Ishikawa (cell line): Measurements from ENCODE around the gene PSMD13.

Experiments used
- CEBPB ChIP-seq: IDR thresholded peaks from 2 replicates; pipeline ENCODE4 v1.6.1; 2012
- CREB1 ChIP-seq: IDR thresholded peaks from 2 replicates; pipeline ENCODE4 v1.6.1; 2012; ENCODE audit warnings: low read depth
- EGR1 ChIP-seq: IDR thresholded peaks from 2 replicates; pipeline ENCODE4 v1.6.1; 2012
- EP300 ChIP-seq: IDR thresholded peaks from 2 replicates; pipeline ENCODE4 v1.6.1; 2012; ENCODE audit warnings: borderline replicate concordance
- FOXM1 ChIP-seq: IDR thresholded peaks from 2 replicates; pipeline ENCODE4 v1.6.1; 2012; ENCODE audit warnings: low read depth, borderline replicate concordance
- NFIC ChIP-seq: IDR thresholded peaks from 2 replicates; pipeline ENCODE4 v1.6.1; 2012
- RAD21 ChIP-seq: IDR thresholded peaks from 2 replicates; pipeline ENCODE4 v1.6.1; 2012; ENCODE audit warnings: low read depth
- TAF1 ChIP-seq: IDR thresholded peaks from 2 replicates; pipeline ENCODE4 v1.6.1; 2012; ENCODE audit warnings: low read depth, mild to moderate bottlenecking
- TCF12 ChIP-seq: IDR thresholded peaks from 2 replicates; pipeline ENCODE4 v1.6.1; 2012; ENCODE audit warnings: low read depth
- TEAD4 ChIP-seq: IDR thresholded peaks from 2 replicates; pipeline ENCODE4 v1.6.1; 2012
- YY1 ChIP-seq: IDR thresholded peaks from 2 replicates; pipeline ENCODE4 v1.6.1; 2012; ENCODE audit warnings: low read depth
- ZBTB7A ChIP-seq: IDR thresholded peaks from 2 replicates; pipeline ENCODE4 v1.6.1; 2012; ENCODE audit warnings: low read depth
- TF ChIP-seq, protein P1 (sequence below): IDR thresholded peaks from 2 replicates; pipeline ENCODE4 v1.6.1; 2012; ENCODE audit warnings: low read depth, mild to moderate bottlenecking
- TF ChIP-seq, protein P2 (sequence below): IDR thresholded peaks from 2 replicates; pipeline ENCODE4 v1.6.1; 2012
- TF ChIP-seq, protein P3 (sequence below): IDR thresholded peaks from 2 replicates; pipeline ENCODE4 v1.6.1; 2012

The PSMD13 gene

DNA sequence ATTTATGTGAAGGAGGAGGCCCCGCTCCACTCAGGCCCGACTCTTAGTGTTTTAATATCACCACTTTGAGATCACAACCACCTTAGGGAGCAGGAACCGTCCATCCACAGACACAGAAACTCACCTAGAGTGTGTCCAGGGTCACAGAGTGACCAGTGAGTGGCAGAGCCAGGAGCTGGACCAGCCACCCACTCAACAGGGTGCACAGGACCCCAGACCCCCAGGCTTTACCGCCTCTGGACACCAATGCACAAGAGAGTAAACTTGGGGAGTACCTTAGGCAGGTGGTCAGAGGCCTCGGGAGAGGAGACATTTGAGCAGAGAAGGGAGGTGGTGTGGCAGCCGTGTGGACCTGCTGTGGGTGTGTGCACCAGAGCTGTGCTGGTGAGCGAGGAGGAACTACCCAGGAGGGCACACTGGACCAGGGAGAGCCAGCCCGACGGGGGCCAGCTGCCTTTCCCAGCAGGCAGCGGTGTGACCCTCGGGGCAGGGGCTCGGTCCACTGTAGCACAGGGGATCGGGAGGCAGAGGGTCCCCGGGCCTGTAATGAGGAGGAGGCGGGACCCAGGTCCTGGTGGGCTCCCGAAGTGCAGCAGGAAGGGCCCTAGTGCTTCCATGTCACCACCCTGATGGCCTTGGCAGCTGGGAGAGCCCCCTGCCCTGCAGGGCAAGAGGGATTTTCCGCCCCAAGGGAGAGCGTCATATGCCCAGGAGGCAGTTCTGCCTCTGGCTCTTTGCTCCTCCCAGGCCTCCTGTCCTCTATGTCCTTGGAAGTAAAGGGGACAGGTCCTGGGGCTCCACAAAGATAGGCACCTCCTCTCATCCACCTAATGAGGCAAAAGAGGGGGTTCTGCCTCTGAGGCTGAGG, 33.9 kb downstream of the PSMD13 start:
- TF ChIP-seq EP300 = no peak
- TF ChIP-seq TCF12 = no peak
- TF ChIP-seq TEAD4 = no peak
- TF ChIP-seq EGR1 = no peak
- TF ChIP-seq FOXM1 = no peak
- TF ChIP-seq, protein P1, sequence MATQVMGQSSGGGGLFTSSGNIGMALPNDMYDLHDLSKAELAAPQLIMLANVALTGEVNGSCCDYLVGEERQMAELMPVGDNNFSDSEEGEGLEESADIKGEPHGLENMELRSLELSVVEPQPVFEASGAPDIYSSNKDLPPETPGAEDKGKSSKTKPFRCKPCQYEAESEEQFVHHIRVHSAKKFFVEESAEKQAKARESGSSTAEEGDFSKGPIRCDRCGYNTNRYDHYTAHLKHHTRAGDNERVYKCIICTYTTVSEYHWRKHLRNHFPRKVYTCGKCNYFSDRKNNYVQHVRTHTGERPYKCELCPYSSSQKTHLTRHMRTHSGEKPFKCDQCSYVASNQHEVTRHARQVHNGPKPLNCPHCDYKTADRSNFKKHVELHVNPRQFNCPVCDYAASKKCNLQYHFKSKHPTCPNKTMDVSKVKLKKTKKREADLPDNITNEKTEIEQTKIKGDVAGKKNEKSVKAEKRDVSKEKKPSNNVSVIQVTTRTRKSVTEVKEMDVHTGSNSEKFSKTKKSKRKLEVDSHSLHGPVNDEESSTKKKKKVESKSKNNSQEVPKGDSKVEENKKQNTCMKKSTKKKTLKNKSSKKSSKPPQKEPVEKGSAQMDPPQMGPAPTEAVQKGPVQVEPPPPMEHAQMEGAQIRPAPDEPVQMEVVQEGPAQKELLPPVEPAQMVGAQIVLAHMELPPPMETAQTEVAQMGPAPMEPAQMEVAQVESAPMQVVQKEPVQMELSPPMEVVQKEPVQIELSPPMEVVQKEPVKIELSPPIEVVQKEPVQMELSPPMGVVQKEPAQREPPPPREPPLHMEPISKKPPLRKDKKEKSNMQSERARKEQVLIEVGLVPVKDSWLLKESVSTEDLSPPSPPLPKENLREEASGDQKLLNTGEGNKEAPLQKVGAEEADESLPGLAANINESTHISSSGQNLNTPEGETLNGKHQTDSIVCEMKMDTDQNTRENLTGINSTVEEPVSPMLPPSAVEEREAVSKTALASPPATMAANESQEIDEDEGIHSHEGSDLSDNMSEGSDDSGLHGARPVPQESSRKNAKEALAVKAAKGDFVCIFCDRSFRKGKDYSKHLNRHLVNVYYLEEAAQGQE = no peak
- TF ChIP-seq TAF1 = no peak
- no peak for TF ChIP-seq CEBPB
- no peak for TF ChIP-seq NFIC
- no peak for TF ChIP-seq YY1
- no peak for TF ChIP-seq RAD21

DNA sequence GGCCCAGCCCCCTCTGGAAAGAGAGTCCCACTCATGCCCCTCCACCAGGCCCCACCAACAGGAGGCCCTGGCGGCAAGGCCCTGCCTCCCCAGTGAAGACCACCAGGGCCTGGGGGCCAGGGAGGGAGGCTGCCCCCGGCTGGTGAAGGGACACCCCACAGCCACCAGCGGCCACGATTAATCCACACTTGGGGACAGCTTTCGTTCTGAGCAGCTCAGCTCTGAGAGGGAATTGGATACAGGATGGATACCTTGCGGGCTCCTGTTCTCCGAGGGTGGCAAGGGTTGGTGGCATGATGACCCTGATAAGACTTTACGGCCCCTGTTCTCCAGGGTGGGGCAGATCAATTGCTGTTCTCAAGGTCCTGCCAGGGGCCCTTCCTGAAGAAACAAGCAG, 34.5 kb downstream of the PSMD13 start:
- no peak for TF ChIP-seq RAD21
- TF ChIP-seq, protein P2, sequence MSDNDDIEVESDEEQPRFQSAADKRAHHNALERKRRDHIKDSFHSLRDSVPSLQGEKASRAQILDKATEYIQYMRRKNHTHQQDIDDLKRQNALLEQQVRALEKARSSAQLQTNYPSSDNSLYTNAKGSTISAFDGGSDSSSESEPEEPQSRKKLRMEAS = no peak
- no peak for TF ChIP-seq TCF12
- TF ChIP-seq, protein P1 = no peak
- TF ChIP-seq TEAD4 = no peak
- no peak for TF ChIP-seq CEBPB
- no peak for TF ChIP-seq TAF1
- TF ChIP-seq, protein P3, sequence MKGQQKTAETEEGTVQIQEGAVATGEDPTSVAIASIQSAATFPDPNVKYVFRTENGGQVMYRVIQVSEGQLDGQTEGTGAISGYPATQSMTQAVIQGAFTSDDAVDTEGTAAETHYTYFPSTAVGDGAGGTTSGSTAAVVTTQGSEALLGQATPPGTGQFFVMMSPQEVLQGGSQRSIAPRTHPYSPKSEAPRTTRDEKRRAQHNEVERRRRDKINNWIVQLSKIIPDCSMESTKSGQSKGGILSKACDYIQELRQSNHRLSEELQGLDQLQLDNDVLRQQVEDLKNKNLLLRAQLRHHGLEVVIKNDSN = no peak
- TF ChIP-seq CREB1 = no peak
- TF ChIP-seq NFIC = no peak
- no peak for TF ChIP-seq FOXM1

DNA sequence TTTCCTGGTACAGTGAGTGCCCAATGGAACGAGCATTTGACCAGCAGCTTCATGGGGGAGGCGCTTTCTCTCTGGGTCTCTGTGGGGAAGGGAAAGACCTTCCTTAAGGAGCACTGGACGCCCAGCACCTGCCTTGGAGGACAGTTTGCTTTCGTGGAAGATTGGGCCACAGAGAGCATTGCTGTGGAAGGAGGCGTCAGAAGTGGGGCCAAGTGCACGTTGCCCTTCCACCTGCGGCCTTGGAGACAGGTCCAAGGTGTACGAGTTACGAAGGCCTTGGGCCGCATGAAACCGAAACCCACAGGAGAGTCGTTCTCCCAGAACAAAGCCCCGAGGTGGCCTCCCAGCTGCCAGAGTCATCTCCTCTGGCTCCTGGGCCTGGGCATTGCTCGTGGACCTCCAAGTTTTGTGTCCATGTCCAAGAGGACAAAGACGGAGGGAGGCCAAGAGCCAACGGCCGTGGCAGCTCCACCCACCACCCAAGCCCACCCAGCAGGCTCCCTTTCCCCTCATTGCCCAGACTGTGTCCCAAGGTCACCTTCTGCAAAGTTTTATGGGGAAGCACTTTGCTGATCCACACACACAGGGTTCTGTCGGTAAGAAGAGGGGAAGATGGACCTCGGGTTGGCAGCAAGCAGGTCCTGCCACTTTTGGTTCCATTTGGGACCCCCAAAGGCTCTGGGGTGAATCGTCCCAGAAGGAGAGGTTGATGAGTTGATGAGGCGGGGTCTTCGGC, 35.6 kb downstream of the PSMD13 start:
- no peak for TF ChIP-seq TAF1
- TF ChIP-seq TCF12 = no peak
- TF ChIP-seq, protein P2 = no peak
- TF ChIP-seq, protein P1 = no peak
- no peak for TF ChIP-seq FOXM1
- TF ChIP-seq TEAD4 = no peak
- TF ChIP-seq ZBTB7A = no peak
- no peak for TF ChIP-seq YY1
- no peak for TF ChIP-seq CREB1
- TF ChIP-seq EGR1 = no peak
- TF ChIP-seq, protein P3 = no peak
- no peak for TF ChIP-seq NFIC
- TF ChIP-seq CEBPB = no peak
- TF ChIP-seq RAD21 = no peak
- TF ChIP-seq EP300 = no peak

DNA sequence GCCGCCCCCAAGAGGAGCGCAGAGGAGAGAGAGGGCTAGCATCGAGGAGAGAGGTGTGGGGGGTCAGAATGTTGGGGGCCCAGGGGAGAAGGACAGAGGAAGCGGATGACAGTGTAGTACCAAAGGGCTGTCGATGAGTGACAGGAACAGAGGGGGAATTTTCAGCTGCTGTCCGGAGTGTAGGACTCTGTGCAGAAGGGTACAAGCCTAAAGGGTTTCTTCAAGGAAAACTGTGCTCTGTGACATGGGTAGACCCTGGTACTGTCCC, 36.1 kb downstream of the PSMD13 start:
- no peak for TF ChIP-seq NFIC
- no peak for TF ChIP-seq EGR1
